Uterus (tissue), 4 donors: ENCODE measurements around the gene WDFY1. TPM values are rescaled to one million over a fixed set of nuclear protein-coding genes. Genes with fewer than 3 reads are reported as not detected.

Experiments used
- DNase-seq, 2 donors: peaks; one replicate each; pipeline ENCODE4 v3.0.0-alpha.2; 2019 to 2020
- H3K27ac ChIP-seq, 2 donors: fragments of 200-600 bp; sonication (generic); 1 replicate in 1 of 2; 2 replicates in 1 of 2; pipeline ENCODE4 v1.5.1; 2016 to 2018
- H3K27me3 ChIP-seq, 2 donors: fragments of 200-600 bp; sonication (generic); one replicate each; pipeline ENCODE4 v1.5.1; 2018 to 2019; ENCODE audit warnings: control low read depth in 1 of 2
- H3K36me3 ChIP-seq, 2 donors: fragments of 200-600 bp; sonication (generic); one replicate each; pipeline ENCODE4 v1.5.1; 2019; ENCODE audit warnings: control low read depth in 1 of 2
- H3K4me1 ChIP-seq, 2 donors: fragments of 200-600 bp; sonication (generic); one replicate each; pipeline ENCODE4 v1.5.1; 2018 to 2019; ENCODE audit warnings: control low read depth in 1 of 2
- H3K4me3 ChIP-seq, 2 donors: fragments of 200-600 bp; sonication (generic); 1 replicate in 1 of 2; 2 replicates in 1 of 2; pipeline ENCODE4 v1.5.1; 2018 to 2019; ENCODE audit warnings: mild to moderate bottlenecking in 1 of 2
- H3K9me3 ChIP-seq, 2 donors: fragments of 200-600 bp; sonication (generic); one replicate each; pipeline ENCODE4 v1.5.1; 2019; ENCODE audit warnings: control low read depth in 1 of 2
- CTCF ChIP-seq, 4 experiments: fragments of 200-600 bp in 2 of 4; fragments of 450-650 bp in 2 of 4; sonication (generic) in 2 of 4; IDR thresholded peaks; one replicate each; pipeline ENCODE4 v1.5.1; 2016 to 2019; ENCODE audit warnings: antibody characterized with exemption in 4 of 4, mild to moderate bottlenecking in 2 of 4, moderate library complexity in 1 of 4
- POLR2A ChIP-seq, 2 donors: fragments of 450-650 bp; IDR thresholded peaks; one replicate each; pipeline ENCODE4 v1.6.1; 2016; ENCODE audit warnings: antibody characterized with exemption in 2 of 2, mild to moderate bottlenecking in 1 of 2, moderate library complexity in 1 of 2
- intact Hi-C: fragments of 100-400 bp; cut with DNase I; formaldehyde crosslinking; loops from one replicate; pipeline ENCODE4 v1.15.1; 2023; ENCODE audit warnings: low total_unique reads
- total RNA-seq, 4 donors: library from RNA; depleted of rRNA in 3 of 4; stranded (reverse); fragments of >200 nt in 3 of 4; gene quantifications; one replicate each; pipeline versions ENCODE4 v1.1.0 to v1.2.4, GENCODE V29; 2014 to 2023
- donor health status: DM: yes; HTN: yes; CAD: no.

The WDFY1 gene
- total RNA-seq, 4 donors from 2014 or later = 17.2 to 112 (median 39.1) TPM

- intact Hi-C loops = no loop called here
- Histone ChIP-seq H3K27me3 (no peaks in the 10 kb centered on the region), H3K9me3 (peaks cover 0 to 8% of the 10 kb centered on the region in 2 donors), H3K36me3 (no peaks in the 10 kb centered on the region), H3K4me1 (no peaks in the 10 kb centered on the region), H3K27ac (no peak overlapping the region), H3K4me3 (no peak overlapping the region)
- DNase-seq = no peak
- TF ChIP-seq POLR2A (IDR thresholded peaks at IDR 0.05) (no peak), CTCF (IDR thresholded peaks at IDR 0.05) (no peak)
These were observed 21.2 kb downstream of the WDFY1 start for GRCh38 chr2:223923976-223924375.

DNA sequence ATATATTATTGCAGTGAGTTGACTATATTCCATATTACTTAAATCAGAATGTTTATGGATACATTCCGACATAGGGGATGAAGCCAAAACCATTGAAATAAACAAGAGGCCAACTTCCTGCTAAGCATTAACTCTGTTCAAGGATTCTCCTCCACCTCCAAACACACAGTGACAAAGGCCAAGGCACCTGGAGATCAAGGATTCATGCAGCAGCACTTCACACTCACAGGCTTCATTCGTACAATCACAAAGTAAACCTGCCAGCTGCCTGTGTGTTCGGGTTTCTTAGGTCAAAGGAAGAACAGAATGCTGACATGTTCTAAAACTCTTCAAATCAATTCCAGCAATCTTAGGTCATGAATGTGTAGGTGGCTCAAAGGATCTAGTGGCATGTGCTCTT, 22.8 kb downstream of the WDFY1 start:
- no peak for DNase-seq
- no peak overlapping the region for H3K4me3 ChIP-seq
- H3K27me3 ChIP-seq = no peaks in the 10 kb centered on the region
- no peak overlapping the region for H3K27ac ChIP-seq
- TF ChIP-seq POLR2A (IDR thresholded peaks at IDR 0.05) (no peak), CTCF (IDR thresholded peaks at IDR 0.05) (no peak)
- intact Hi-C loops = no loop called here
- H3K9me3 ChIP-seq = peaks cover 0 to 8% of the 10 kb centered on the region in 2 donors
- H3K4me1 ChIP-seq = no peaks in the 10 kb centered on the region
- no peaks in the 10 kb centered on the region for H3K36me3 ChIP-seq

GRCh38 chr2:223921204-223921603, 23.9 kb downstream of the WDFY1 start:
- intact Hi-C loops = no loop called here
- Histone ChIP-seq H3K36me3 (no peaks in the 10 kb centered on the region), H3K27ac (no peak overlapping the region)

DNA sequence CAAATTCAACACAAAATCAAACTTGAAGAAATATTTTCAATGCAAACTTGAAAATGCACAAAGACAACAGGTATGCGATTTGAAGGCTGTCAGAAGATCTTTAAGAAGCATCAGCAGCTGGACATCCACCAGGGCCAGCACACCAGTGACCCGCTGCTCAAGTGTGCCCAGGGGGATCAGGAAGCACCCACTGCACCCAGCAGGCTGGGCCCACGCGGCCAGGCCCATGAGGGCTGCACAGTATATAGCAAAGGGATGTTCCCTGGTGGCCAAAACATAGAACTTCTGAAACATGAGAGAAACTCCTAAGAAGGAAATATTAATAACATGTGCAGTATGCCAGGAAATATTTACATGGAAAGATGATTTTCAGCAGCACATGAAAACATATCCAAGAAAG, 25.0 kb downstream of the WDFY1 start:
- DNase-seq = no peak
- intact Hi-C loops = no loop called here

More at GRCh38 chr2:223921204-223921603, 23.9 kb downstream of the WDFY1 start:
- Histone ChIP-seq H3K4me1 (no peaks in the 10 kb centered on the region), H3K27me3 (no peaks in the 10 kb centered on the region), H3K9me3 (no peaks in the 10 kb centered on the region), H3K4me3 (no peak overlapping the region)
- TF ChIP-seq POLR2A (IDR thresholded peaks at IDR 0.05) (no peak), CTCF (IDR thresholded peaks at IDR 0.05) (no peak)
- DNase-seq = no peak

DNA sequence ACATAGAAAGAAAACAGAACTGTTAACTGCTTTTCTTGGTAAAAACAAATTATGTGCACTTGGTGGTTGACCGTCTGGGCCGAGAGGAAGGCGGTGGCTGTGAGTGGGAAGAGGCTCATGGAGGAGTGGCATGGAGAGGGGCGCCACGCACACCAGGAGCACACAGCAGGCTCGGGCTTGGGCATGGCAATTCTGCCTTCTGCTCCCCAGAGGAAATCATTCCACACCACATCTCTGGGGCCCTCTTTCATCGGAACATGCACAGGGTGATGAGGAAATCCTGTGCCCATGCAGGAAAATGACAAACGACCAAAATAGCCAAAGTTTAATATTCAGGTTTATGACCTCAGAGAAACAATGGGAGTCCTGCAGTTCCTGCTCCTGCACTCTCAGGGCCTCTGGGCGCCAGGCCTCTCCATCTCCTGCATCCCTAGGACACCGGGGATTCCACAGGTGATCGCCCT, 26.4 kb downstream of the WDFY1 start:
- H3K4me3 ChIP-seq = no peak overlapping the region
- intact Hi-C loops = no loop called here
- no peaks in the 10 kb centered on the region for H3K27me3 ChIP-seq
- no peak for DNase-seq
- no peak for TF ChIP-seq CTCF (IDR thresholded peaks at IDR 0.05)
- no peak for TF ChIP-seq POLR2A (IDR thresholded peaks at IDR 0.05)
- no peaks in the 10 kb centered on the region for H3K36me3 ChIP-seq
- peak overlapping the region in 1 of 2 donors; percentile 4 for H3K27ac ChIP-seq
- H3K4me1 ChIP-seq = no peaks in the 10 kb centered on the region
- no peaks in the 10 kb centered on the region for H3K9me3 ChIP-seq

More for the DNA sequence above, 25.0 kb downstream of the WDFY1 start:
- Histone ChIP-seq H3K36me3 (no peaks in the 10 kb centered on the region), H3K27me3 (no peaks in the 10 kb centered on the region), H3K4me1 (no peaks in the 10 kb centered on the region), H3K4me3 (no peak overlapping the region), H3K27ac (no peak overlapping the region), H3K9me3 (no peaks in the 10 kb centered on the region)
- TF ChIP-seq POLR2A (IDR thresholded peaks at IDR 0.05) (no peak), CTCF (IDR thresholded peaks at IDR 0.05) (no peak)
